Brain microvascular endothelial cell (primary cell): ENCODE measurements around the gene ALG2.

Source experiments
- DNase-seq: peaks from one replicate; pipeline ENCODE4 v3.0.0-alpha.2; 2020
- H3K27ac ChIP-seq: fragments of 250-450 bp; sonication (Bioruptor Pico); 2 replicates; pipeline ENCODE4 v1.5.1; 2020; ENCODE audit warnings: mild to moderate bottlenecking, moderate library complexity
- H3K27me3 ChIP-seq: fragments of 250-450 bp; sonication (Bioruptor Pico); replicated peaks from 2 replicates; pipeline ENCODE4 v1.5.1; 2020; ENCODE audit warnings: mild to moderate bottlenecking
- H3K36me3 ChIP-seq: fragments of 250-450 bp; sonication (Bioruptor Pico); replicated peaks from 2 replicates; pipeline ENCODE4 v1.5.1; 2020; ENCODE audit warnings: mild to moderate bottlenecking
- H3K4me3 ChIP-seq: 2 replicates; pipeline ENCODE4 v1.5.1; 2011; ENCODE audit warnings: low read depth, mild to moderate bottlenecking, control low read depth, low read length, moderate library complexity
- CTCF ChIP-seq: IDR thresholded peaks from 2 replicates; pipeline ENCODE4 v1.5.1; 2011; ENCODE audit warnings: low read depth, mild to moderate bottlenecking, moderate library complexity, low read length, control low read depth, inconsistent platforms; ENCODE audit errors: missing control alignments
- in situ Hi-C: cut with HindIII; loops from 2 replicates; pipeline ENCODE4 v1.10.0; 2017; ENCODE audit warnings: low sequenced_read_pairs, low pct_ligation_motif_present

Gene ALG2

GRCh38 chr9:99255651-99256050 is 33.9 kb upstream of the ALG2 start:
- in situ Hi-C loops: no loop called here
- no peak for DNase-seq
- Histone ChIP-seq H3K27ac (no peak overlapping the region), H3K36me3 (no peaks in the 10 kb centered on the region), H3K27me3 (no peaks in the 10 kb centered on the region), H3K4me3 (no peak overlapping the region)
- TF ChIP-seq CTCF: no peak

DNA sequence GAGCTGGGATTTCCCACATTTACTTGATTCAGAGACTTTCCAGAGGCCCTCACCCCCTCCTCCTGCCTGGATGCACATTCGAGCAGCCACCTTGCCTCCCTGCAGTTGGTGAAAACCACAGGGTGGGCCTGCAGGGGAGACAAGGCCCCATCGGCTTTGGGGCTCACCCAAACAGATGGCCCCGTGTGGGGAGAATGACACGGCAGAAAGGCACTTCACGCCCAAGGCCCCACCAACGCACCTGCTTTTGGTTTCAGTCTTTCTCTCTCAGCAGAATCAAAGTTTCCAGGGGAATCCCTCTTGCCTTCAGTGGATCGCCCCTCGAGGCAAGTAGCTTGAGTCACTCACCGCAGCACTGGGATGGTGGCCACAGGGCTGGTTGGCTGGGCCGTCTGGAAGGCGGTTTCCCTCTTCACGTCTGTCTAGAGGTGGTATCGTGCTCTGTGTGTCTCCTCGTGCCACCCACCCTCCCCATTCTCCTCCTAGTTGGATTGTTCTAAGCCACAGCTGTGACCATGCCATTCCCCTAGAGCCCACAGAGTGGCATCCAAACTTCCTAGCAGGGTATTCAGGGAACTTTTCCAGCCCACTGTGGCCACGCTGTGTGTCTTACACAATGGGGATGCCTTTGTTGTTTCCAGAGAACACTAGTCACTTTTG is 32.2 kb upstream of the ALG2 start:
- Histone ChIP-seq H3K4me3 (no peak overlapping the region), H3K27me3 (no peaks in the 10 kb centered on the region), H3K27ac (no peak overlapping the region), H3K36me3 (no peaks in the 10 kb centered on the region)
- DNase-seq: no peak
- in situ Hi-C loops: no loop called here
- no peak for TF ChIP-seq CTCF

DNA sequence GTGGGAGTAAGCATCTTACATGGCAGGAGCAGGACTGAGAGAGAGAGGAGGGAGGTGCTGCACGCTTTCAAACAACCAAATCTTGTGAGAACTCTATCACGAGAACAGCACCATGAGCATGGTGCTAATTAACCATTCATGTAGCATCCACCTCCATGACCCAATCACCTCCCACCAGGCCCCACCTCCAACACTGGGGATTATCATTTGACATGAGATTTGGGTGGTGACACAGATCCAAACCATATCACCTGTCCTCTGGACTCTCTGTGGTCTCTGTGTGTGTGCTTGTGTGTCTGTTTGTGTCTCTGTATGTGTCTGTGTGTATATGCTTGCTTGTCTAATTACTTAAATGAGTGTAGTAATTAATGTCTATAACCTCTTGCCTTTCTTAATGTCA is 31.4 kb upstream of the ALG2 start:
- H3K27ac ChIP-seq: no peak overlapping the region
- H3K36me3 ChIP-seq: no peaks in the 10 kb centered on the region
- TF ChIP-seq CTCF: no peak
- DNase-seq: no peak
- no peak overlapping the region for H3K4me3 ChIP-seq
- H3K27me3 ChIP-seq: no peaks in the 10 kb centered on the region
- in situ Hi-C loops: no loop called here

DNA sequence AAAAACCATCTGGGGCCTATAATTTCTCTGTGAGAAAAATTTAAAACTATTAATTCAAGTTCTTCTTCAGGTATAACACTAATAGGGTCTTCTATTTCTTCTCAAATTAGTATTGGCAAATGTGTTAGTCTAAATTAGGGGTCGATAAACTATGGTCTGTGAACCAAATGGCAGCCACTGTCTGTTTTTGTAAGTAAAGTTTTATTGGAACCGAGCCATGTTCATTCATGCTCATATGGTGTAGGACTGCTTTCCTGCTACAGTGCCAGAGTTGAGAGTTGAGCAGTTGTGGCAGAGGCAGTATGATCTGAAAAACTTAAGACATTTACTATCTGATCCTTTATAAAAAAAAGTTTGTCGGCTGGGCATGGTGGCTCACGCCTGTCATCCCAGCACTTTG is 29.4 kb upstream of the ALG2 start:
- Histone ChIP-seq H3K4me3 (no peak overlapping the region), H3K27ac (no peak overlapping the region), H3K27me3 (no peaks in the 10 kb centered on the region), H3K36me3 (no peaks in the 10 kb centered on the region)
- no peak for TF ChIP-seq CTCF
- in situ Hi-C loops: no loop called here
- no peak for DNase-seq

DNA sequence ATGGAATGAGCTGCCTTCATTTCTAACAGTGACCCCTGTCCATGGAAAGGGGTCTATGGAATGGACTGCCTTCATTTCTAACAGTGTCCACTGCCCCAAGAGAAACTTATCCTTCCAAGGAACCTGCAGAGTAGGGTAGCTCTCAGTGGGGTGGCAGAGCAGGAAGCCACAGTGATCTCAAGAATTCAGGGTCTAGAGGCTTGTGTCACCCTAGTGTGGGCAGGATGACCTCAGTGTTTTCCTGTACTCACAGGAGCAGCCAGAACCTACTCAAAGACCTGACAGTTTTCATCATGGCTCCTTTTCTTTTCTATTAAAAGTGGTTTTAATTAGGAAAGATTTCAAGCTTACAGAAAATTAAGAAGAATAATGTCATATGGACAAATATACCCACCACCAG is 27.9 kb upstream of the ALG2 start:
- DNase-seq: no peak
- Histone ChIP-seq H3K27me3 (no peaks in the 10 kb centered on the region), H3K27ac (no peak overlapping the region), H3K4me3 (no peak overlapping the region), H3K36me3 (no peaks in the 10 kb centered on the region)
- no peak for TF ChIP-seq CTCF
- in situ Hi-C loops: no loop called here
